Natural killer cell treated with Interleukin-12 subunit alpha and Interleukin-12 subunit beta and Interleukin-15 and Interleukin-18, amount 100 ng/mL, for 72 hours (primary cell): Measurements from ENCODE around the gene MMP20. TPM values are rescaled to one million over a fixed set of nuclear protein-coding genes. Genes with fewer than 3 reads are reported as not detected.

Source experiments
- ATAC-seq, 2 donors: fragments of 150-1000 bp; cut with Tn5 transposase in 1 of 2; sonication (Bioruptor Pico), chemical (Tn5 transposase) in 1 of 2; 2 replicates each; pipeline ENCODE4 v1.10.0; 2021
- DNase-seq: peaks from one replicate; pipeline ENCODE4 v3.0.0; 2022; ENCODE audit warnings: low spot score
- H3K27ac Mint-ChIP-seq, 2 donors: 1 replicate in 1 of 2; 2 replicates in 1 of 2; pipeline ENCODE4 v1.8.0; 2022; ENCODE audit warnings: mixed read lengths in 2 of 2, mild to moderate bottlenecking in 1 of 2, moderate library complexity in 1 of 2
- H3K27me3 Mint-ChIP-seq, 2 donors: 1 replicate in 1 of 2; 2 replicates in 1 of 2; pipeline ENCODE4 v1.8.0; 2022; ENCODE audit warnings: mixed read lengths in 2 of 2
- H3K36me3 Mint-ChIP-seq: one replicate; pipeline ENCODE4 v1.8.0; 2022; ENCODE audit warnings: mixed read lengths
- H3K4me1 Mint-ChIP-seq, 2 donors: 1 replicate in 1 of 2; 2 replicates in 1 of 2; pipeline ENCODE4 v1.8.0; 2022; ENCODE audit warnings: low read depth in 2 of 2, mixed read lengths in 2 of 2, mild to moderate bottlenecking in 1 of 2
- H3K4me3 Mint-ChIP-seq: one replicate; pipeline ENCODE4 v1.8.0; 2022; ENCODE audit warnings: mixed read lengths
- H3K9me3 Mint-ChIP-seq: 2 replicates; pipeline ENCODE4 v1.8.0; 2022; ENCODE audit warnings: mixed read lengths
- total RNA-seq, 2 donors: library from RNA; stranded (reverse); gene quantifications; one replicate each; pipeline ENCODE4 v1.2.3, GENCODE V29; 2022

The MMP20 gene
- total RNA-seq, 2 donors from 2014 or later = not detected

DNA sequence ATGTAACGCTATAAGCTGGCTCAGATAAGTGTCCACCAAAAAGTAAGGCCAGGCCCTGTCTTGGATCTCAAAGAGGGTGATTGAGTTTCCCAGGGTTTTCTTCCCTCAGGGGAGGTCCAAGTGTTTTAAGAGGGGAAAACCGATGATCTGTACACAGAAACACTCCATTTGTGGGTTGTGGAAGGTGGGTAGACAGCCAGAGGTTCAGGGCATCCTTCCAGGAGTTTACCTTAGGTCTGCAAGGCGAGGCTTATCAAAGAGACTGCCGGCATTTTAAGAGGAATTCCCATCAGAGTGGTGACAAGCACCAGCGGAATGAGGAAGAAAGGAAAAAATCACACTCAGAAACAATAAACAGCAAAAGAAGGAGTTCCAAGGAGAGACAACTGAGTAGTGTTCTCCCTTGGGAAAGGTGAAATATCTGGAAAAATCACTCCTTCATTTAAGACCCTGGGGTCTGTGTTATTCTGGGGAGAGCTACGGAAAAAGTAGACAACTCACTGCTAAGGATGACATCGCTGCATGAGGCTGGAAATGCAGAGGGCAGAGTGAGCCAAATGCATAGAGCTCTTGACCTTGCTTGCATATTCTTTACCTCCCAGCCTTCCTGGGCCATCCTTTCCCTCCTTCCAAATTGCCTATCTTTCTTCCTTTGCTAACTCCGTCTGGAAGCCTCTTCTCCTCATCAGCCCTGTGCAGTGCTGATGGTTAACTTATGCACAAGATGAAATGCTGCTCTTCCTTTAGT is 72.5 kb downstream of the MMP20 start:
- DNase-seq (no peak), ATAC-seq (no peak)
- no peaks in the 10 kb centered on the region for H3K9me3 Mint-ChIP-seq
- peaks cover 0 to 5% of the 10 kb centered on the region in 2 donors for H3K4me1 Mint-ChIP-seq
- peaks cover 12 to 16% of the 10 kb centered on the region in 2 donors for H3K27me3 Mint-ChIP-seq
- H3K36me3 Mint-ChIP-seq = no peaks in the 10 kb centered on the region
- no peak overlapping the region for H3K27ac Mint-ChIP-seq
- no peak overlapping the region for H3K4me3 Mint-ChIP-seq

DNA sequence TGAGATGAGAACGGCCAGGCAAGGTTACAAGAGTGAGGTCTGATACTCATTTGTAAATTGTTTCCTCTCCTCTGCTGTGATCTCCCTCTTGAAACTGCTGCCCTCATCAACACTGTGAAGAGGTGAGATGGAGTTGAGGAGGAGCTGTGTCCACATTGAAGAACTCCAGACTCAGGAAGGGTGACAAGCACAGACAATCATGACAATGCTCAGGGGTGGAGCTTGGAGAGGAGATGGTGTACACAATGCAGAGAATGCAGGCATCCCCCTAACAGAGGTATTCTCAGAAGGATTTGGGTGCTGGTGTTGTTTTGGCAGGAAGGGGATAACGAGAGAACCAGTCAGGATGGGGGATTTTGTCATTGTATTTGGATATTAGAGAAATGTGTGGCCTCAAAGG is 73.1 kb downstream of the MMP20 start:
- no peaks in the 10 kb centered on the region for H3K9me3 Mint-ChIP-seq
- no peaks in the 10 kb centered on the region for H3K36me3 Mint-ChIP-seq
- ATAC-seq = no peak

DNA sequence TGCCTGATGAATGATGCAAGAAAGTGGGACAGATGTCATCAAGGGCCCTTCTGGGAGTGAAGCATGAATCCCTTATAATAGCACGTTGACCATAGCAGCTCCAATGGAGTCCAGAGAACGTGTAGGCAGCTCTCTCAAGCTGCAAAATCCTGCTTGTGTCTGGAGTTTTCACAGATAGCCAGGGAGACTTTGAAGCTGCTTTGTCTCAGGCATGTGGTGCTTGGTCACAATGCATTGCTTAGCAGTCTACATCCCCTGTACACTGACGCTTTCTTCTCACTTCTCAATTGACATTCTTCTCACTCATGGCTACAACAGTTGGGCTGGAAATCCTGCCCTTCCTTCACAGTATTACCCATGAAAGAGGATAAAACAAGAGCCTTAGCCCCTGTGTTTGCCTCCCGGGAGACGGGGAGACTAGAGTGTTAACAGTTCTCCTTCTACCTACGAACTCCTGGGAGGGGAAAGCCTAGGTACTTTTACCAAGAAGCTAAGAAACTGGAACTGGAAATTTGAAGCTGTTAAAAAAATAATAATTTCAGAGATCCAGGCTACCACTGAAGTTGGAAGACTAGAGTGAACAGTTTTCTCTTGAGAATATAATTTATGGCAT is 73.9 kb downstream of the MMP20 start:
- ATAC-seq (no peak), DNase-seq (no peak)
- H3K27ac Mint-ChIP-seq = no peak overlapping the region
- H3K27me3 Mint-ChIP-seq = peaks cover 12 to 17% of the 10 kb centered on the region in 2 donors
- no peaks in the 10 kb centered on the region for H3K36me3 Mint-ChIP-seq
- no peak overlapping the region for H3K4me3 Mint-ChIP-seq
- H3K4me1 Mint-ChIP-seq = peaks cover 10 to 14% of the 10 kb centered on the region in 2 donors
- no peaks in the 10 kb centered on the region for H3K9me3 Mint-ChIP-seq

More for the DNA sequence above, 73.1 kb downstream of the MMP20 start:
- Mint-ChIP-seq H3K4me3 (no peak overlapping the region), H3K4me1 (peaks cover 3 to 9% of the 10 kb centered on the region in 2 donors), H3K27me3 (peaks cover 12 to 16% of the 10 kb centered on the region in 2 donors), H3K27ac (no peak overlapping the region)
- DNase-seq = no peak

DNA sequence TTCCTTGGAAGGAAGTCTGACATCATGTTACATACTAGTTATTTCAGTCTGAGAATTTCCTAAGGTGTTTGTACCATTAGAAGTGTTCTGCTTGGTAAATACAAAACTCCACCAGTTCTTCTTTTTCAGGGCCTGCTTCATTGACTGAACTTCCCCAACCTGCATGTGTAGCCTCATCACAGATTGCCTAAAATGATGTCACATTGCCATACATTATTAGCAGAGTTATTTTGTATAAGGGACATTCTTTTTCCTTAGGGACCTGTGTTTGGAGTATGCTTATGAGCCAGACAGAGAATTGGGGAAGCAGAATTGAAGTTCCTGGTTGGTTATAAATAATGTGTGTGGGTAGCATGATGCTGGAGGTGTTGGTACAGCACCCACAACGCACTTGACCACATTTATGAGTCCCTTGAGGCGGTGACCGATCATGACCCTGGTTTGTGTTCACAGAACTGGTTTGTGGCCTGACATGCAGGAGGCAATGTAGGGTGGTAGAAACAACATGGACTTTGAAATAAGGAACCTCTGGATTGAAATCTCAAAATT is 78.1 kb downstream of the MMP20 start:
- no peaks in the 10 kb centered on the region for H3K36me3 Mint-ChIP-seq
- H3K9me3 Mint-ChIP-seq = no peaks in the 10 kb centered on the region
- peak; percentile 74 for DNase-seq
- peaks cover 22 to 30% of the 10 kb centered on the region in 2 donors for H3K4me1 Mint-ChIP-seq
- H3K27me3 Mint-ChIP-seq = peaks cover 8 to 28% of the 10 kb centered on the region in 2 donors
- peak; percentile 85 to 87 for ATAC-seq
- H3K27ac Mint-ChIP-seq = peak overlapping the region in 1 of 2 donors; percentile 46
- H3K4me3 Mint-ChIP-seq = peak overlapping the region; percentile 14

DNA sequence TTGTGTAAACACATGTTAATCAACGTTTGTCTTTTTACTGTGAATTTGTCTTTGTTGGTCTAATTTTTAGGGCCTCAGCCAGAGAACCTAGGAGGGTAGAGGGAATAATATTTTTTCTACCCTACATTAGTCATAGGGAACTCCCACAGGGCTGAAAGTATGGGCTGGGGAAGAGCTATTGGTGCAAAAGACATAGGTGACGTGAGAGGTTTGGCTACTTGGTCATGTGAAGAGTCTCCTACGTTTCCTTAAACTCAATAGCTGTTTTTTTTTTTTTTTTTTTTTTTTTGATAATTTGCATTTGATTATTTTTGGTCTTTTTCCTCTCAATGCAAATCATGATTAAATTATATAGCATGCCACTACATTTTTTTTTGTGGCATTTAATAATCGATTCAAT is 78.7 kb downstream of the MMP20 start:
- DNase-seq (no peak), ATAC-seq (no peak)
- H3K36me3 Mint-ChIP-seq = no peaks in the 10 kb centered on the region
- peaks cover 2 to 26% of the 10 kb centered on the region in 2 donors for H3K27me3 Mint-ChIP-seq
- H3K27ac Mint-ChIP-seq = peak overlapping the region in 1 of 2 donors; percentile 46
- H3K9me3 Mint-ChIP-seq = no peaks in the 10 kb centered on the region
- no peak overlapping the region for H3K4me3 Mint-ChIP-seq
- H3K4me1 Mint-ChIP-seq = peaks cover 22 to 30% of the 10 kb centered on the region in 2 donors

DNA sequence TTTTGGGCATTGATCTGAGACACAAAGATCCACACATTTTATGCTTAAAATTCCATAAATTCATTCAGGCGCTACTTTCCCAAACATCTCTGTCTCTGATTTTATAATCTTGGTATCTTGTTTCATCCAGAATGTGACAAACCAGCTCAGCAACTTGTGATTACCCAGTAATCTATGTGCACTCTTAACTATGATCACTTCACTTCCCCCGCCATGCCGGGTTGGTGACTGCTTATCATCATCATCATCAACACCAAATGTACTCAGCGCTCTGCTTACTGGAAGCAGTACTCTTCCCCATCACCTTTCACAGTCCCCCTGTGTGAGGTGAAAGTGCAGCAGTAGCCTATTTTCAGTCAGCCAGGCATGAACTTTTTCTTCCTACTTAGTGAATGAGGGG is 79.4 kb downstream of the MMP20 start:
- Mint-ChIP-seq H3K4me3 (no peak overlapping the region), H3K27ac (peak overlapping the region in 1 of 2 donors; percentile 46), H3K9me3 (no peaks in the 10 kb centered on the region), H3K27me3 (peaks cover 0 to 24% of the 10 kb centered on the region in 2 donors), H3K36me3 (no peaks in the 10 kb centered on the region), H3K4me1 (peaks cover 22 to 30% of the 10 kb centered on the region in 2 donors)
- DNase-seq (no peak), ATAC-seq (no peak)

DNA sequence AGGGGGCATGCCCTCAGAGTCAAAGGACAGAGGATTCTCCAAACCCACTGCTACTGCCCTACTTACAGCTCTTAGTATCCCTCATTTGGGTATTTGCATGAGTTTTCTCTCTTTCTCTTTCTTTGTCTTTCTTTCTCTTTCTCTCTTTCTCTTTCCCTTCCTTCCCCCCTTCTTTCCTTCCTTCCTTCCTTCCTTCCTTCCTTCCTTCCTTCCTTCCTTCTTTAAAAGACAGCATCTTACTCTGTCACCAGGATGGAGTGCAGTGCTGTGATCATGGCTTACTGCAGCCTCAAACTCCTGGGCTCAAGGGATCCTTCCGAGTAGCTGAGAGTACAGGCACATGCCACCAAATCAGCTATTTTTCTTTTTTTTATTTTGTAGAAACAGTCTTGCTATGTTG is 80.5 kb downstream of the MMP20 start:
- no peak for ATAC-seq
- Mint-ChIP-seq H3K36me3 (no peaks in the 10 kb centered on the region), H3K27ac (no peak overlapping the region), H3K4me1 (peaks cover 22 to 30% of the 10 kb centered on the region in 2 donors), H3K27me3 (peaks cover 4 to 26% of the 10 kb centered on the region in 2 donors), H3K9me3 (no peaks in the 10 kb centered on the region), H3K4me3 (no peak overlapping the region)
- DNase-seq = no peak

DNA sequence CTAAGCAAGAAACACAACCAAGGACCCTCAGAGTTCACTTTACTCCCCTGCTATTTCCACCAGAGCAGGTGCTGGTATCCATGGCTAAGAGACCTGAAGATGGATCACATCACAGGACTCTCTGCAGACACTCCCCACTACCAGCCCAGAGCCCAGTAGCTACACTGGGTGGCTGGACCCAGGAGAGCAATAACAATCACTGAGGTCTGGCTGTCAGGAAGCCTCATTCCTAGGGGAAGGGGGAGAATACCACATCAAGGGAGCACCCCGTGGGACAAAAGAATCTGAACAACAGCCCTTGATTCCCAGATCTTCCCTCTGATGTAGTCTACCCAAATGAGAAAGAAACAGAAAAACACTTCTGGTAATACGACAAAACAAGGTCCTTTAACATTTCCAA is 85.6 kb downstream of the MMP20 start:
- H3K4me1 Mint-ChIP-seq = peaks cover under 1 to 2% of the 10 kb centered on the region in 2 donors
- H3K36me3 Mint-ChIP-seq = no peaks in the 10 kb centered on the region
- H3K9me3 Mint-ChIP-seq = no peaks in the 10 kb centered on the region
- DNase-seq (no peak), ATAC-seq (no peak)
- H3K27ac Mint-ChIP-seq = no peak overlapping the region
- no peak overlapping the region for H3K4me3 Mint-ChIP-seq
- peaks cover 7 to 18% of the 10 kb centered on the region in 2 donors for H3K27me3 Mint-ChIP-seq

DNA sequence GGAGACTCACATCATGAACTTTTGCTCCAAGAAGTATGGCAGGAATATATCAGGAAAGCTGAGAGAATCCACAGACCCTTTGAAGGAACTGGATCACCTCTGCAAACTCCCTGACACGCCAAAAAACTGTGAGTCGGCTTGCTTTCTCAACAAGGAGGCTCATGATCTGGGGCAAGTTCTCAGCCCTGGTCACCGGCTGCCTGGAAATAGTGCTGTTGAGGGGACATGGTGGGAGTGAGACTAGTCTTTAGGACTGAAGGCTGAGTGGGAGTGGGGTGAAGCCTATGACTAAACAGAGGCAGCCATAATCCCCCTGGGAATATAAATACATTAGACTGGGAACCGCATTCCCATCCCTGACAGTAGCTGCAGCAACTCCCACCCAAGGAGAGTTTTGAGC is 86.2 kb downstream of the MMP20 start:
- no peak for DNase-seq
- peaks cover 14 to 21% of the 10 kb centered on the region in 2 donors for H3K27me3 Mint-ChIP-seq
- H3K4me3 Mint-ChIP-seq = no peak overlapping the region
- H3K27ac Mint-ChIP-seq = no peak overlapping the region
- no peak for ATAC-seq
- H3K4me1 Mint-ChIP-seq = no peaks in the 10 kb centered on the region
- H3K9me3 Mint-ChIP-seq = no peaks in the 10 kb centered on the region
- H3K36me3 Mint-ChIP-seq = no peaks in the 10 kb centered on the region

DNA sequence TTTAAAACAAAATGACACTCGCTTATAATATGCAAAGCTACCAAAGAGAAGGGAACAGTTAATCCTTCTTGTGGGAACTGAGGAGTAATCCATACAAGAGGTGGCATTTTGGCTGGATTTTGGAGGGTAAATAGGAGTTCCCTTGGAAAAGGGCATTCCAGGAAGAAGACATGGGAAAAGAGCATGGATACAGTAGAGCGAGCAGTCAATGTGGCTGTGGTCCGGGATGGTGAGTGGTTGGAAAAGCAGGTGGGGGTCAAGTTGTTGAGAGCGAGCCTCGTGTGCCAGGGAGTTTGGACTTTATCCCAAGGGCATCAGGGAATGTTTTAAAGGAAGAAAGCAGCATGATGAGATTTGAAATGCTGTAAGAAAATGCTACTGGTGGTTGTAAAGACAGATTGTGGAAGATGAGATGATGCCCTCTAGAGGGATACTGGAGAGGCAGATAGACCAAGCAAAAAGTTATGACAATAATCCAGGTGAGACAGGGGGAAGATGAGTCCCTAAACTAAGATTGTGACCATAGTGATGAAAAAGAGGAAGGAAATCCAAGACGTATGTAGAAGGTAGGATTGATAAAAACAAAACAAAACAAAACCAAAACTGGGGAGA is 90.8 kb downstream of the MMP20 start:
- Mint-ChIP-seq H3K27ac (no peak overlapping the region), H3K4me1 (no peaks in the 10 kb centered on the region), H3K27me3 (peaks cover 11 to 12% of the 10 kb centered on the region in 2 donors), H3K4me3 (no peak overlapping the region), H3K36me3 (no peaks in the 10 kb centered on the region), H3K9me3 (no peaks in the 10 kb centered on the region)
- DNase-seq (no peak), ATAC-seq (no peak)

DNA sequence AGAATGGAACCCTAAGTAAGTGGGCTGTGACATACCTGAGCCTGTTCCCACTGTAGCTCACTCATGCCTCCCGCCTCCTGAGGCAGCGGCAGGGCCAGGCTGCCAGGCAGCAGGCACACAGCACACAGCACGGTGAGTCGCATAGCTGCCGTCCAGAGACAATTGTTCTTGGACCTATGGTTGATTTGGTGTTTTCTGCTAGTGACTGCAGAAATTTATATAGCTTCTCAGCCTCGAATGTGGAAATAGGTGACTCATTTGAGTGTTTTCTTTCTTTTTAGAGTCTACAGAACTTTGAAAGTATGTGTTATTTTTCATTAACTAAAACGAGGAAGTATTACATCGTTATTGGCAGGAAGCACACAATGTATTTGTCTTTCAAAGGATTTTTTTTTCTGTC is 94.6 kb downstream of the MMP20 start, which contains the start of gene MMP7:
Gene MMP7, minus strand, starts transcription at position 190 of the 400 bp plus-strand sequence. Its CDS starts 47 bp downstream, at position 143.
- no peaks in the 10 kb centered on the region for H3K4me1 Mint-ChIP-seq
- no peaks in the 10 kb centered on the region for H3K9me3 Mint-ChIP-seq
- no peak for ATAC-seq
- H3K4me3 Mint-ChIP-seq = no peak within 1 kb of the TSS
- H3K27me3 Mint-ChIP-seq = peaks cover 10 to 11% of the 10 kb centered on the region in 2 donors
- H3K36me3 Mint-ChIP-seq = no peaks in the 10 kb centered on the region
- no peak within 1 kb of the TSS for H3K27ac Mint-ChIP-seq
- DNase-seq = no peak

DNA sequence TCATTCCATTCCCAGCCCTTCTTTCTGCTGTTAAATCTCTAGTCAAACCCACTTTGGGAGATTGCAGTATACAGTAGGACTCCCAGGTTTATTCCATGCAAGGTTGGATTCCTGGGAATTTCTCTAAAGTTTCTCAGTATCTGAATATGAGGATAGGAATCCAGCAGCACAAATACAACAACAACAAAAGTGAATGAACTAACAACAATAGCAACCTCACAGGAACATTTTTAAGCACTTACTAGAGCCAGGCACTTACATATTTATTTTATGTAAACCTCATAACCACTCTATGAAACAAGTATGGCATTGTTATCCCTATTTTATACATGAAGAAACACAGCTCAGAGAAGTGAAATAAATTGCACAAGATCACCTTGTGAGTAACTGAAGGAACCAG is 96.5 kb downstream of the MMP20 start:
- no peaks in the 10 kb centered on the region for H3K27me3 Mint-ChIP-seq
- no peak for ATAC-seq
- H3K4me1 Mint-ChIP-seq = no peaks in the 10 kb centered on the region

DNA sequence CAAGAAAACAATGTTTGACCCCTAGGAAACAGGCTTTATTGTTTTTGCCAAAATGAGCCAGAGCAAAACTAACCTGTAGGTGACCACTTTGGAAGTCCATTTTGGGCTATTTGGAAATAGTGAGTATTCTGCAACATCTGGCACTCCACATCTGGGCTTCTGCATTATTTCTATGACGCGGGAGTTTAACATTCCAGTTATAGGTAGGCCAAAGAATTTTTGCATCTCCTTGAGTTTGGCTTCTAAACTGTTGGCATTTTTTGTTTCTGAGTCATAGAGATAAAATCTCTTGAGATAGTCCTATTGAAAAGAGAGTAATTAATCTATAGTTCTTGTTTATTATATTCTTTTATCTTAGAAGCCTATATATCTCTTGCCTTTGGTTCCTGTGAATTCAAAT is 97.4 kb downstream of the MMP20 start:
- peaks cover under 1 to 3% of the 10 kb centered on the region in 2 donors for H3K27me3 Mint-ChIP-seq
- H3K27ac Mint-ChIP-seq = no peak overlapping the region
- H3K4me3 Mint-ChIP-seq = no peak overlapping the region
- no peaks in the 10 kb centered on the region for H3K9me3 Mint-ChIP-seq
- no peaks in the 10 kb centered on the region for H3K36me3 Mint-ChIP-seq
- peaks cover 1 to 3% of the 10 kb centered on the region in 2 donors for H3K4me1 Mint-ChIP-seq
- ATAC-seq = no peak
- no peak for DNase-seq

More for the DNA sequence above, 96.5 kb downstream of the MMP20 start:
- no peak for DNase-seq
- Mint-ChIP-seq H3K27ac (no peak overlapping the region), H3K9me3 (no peaks in the 10 kb centered on the region), H3K36me3 (no peaks in the 10 kb centered on the region), H3K4me3 (no peak overlapping the region)

DNA sequence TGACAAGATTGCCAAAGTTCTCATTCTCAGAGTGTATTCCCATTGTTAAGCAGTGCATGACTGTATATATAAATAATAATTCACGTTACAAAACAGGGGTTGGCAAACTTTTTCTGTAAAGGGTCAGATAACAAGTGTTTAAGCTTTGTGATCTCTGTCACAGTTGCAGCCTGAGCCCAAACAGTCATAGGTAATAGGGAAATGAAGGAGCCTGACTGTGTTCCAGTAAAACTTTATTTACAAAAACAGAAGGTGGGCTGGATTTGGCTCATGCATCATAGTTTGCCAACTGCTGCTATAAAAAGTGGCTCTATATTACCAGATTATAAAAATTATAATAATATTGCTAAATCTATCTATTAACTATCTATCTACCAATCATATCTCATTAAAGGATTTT is 98.1 kb downstream of the MMP20 start:
- ATAC-seq (no peak), DNase-seq (no peak)
- H3K9me3 Mint-ChIP-seq = no peaks in the 10 kb centered on the region
- H3K27ac Mint-ChIP-seq = no peak overlapping the region
- peaks cover 7 to 8% of the 10 kb centered on the region in 2 donors for H3K27me3 Mint-ChIP-seq
- H3K4me3 Mint-ChIP-seq = no peak overlapping the region
- peaks cover 7 to 8% of the 10 kb centered on the region in 2 donors for H3K4me1 Mint-ChIP-seq
- no peaks in the 10 kb centered on the region for H3K36me3 Mint-ChIP-seq
